HG03103 (cell line): ENCODE results near the gene POLN.
"Not testable (repeated sequence)": the region's sequence is repeated elsewhere in the genome, so short reads cannot be mapped to it uniquely, and the experiment has no call there.

ENCODE experiments used
- ATAC-seq: cut with Tn5 transposase; IDR thresholded peaks from one replicate; pipeline ENCODE4 v1.9.1; 2021; ENCODE audit warnings: low read depth; ENCODE audit not compliant: unreplicated experiment

The POLN gene

GRCh38 chr4:2172161-2172560, 69.8 kb downstream of the POLN start:
- ATAC-seq: no peak

GRCh38 chr4:2168469-2169319, 73.2 kb downstream of the POLN start:
- no peak for ATAC-seq

- no peak for ATAC-seq
Measured at GRCh38 chr4:2166253-2166652, 75.7 kb downstream of the POLN start.

- no peak for ATAC-seq
Measured at GRCh38 chr4:2165391-2165790, 76.5 kb downstream of the POLN start.

- ATAC-seq: no peak
Measured at GRCh38 chr4:2163311-2163821, 78.6 kb downstream of the POLN start.

- not testable (repeated sequence) for ATAC-seq
Measured at GRCh38 chr4:2161092-2161703, 80.7 kb downstream of the POLN start.

GRCh38 chr4:2159931-2160330, 82.0 kb downstream of the POLN start:
- ATAC-seq: no peak

GRCh38 chr4:2155246-2155645, 86.7 kb downstream of the POLN start:
- ATAC-seq: no peak

- no peak for ATAC-seq
Measured at GRCh38 chr4:2154215-2154740, 87.6 kb downstream of the POLN start.

GRCh38 chr4:2151544-2151943, 90.4 kb downstream of the POLN start:
- ATAC-seq: no peak

GRCh38 chr4:2150076-2150475, 91.8 kb downstream of the POLN start:
- ATAC-seq: no peak

GRCh38 chr4:2142630-2143427, 99.1 kb downstream of the POLN start:
- no peak for ATAC-seq

GRCh38 chr4:2141762-2142451, 100.0 kb downstream of the POLN start:
- no peak for ATAC-seq

GRCh38 chr4:2141022-2141761, 100.7 kb downstream of the POLN start:
- ATAC-seq: no peak

- ATAC-seq: no peak
Measured at GRCh38 chr4:2138846-2139500, 102.9 kb downstream of the POLN start.

GRCh38 chr4:2136726-2137125, 105.2 kb downstream of the POLN start:
- no peak for ATAC-seq

GRCh38 chr4:2135083-2135482, 106.8 kb downstream of the POLN start:
- no peak for ATAC-seq

- no peak for ATAC-seq
Measured at GRCh38 chr4:2132438-2132837, 109.5 kb downstream of the POLN start.
